Subcutaneous adipose tissue (tissue), 4 donors: ENCODE data around the gene CASP7. TPM values are rescaled to one million over a fixed set of nuclear protein-coding genes. Genes with fewer than 3 reads are reported as not detected.

Experiments
- total RNA-seq, 4 donors: library from RNA; depleted of rRNA; stranded (reverse); fragments of >200 nt; gene quantifications; one replicate each; pipeline ENCODE4 v1.1.0, GENCODE V29; 2016
- TF ChIP-seq, protein P1 (sequence below): fragments of 450-650 bp; IDR thresholded peaks from one replicate; pipeline ENCODE4 v1.5.1; 2016; ENCODE audit warnings: low read depth, mild to moderate bottlenecking, control low read depth, antibody characterized with exemption, moderate library complexity

Gene CASP7
- total RNA-seq = 10 to 100 TPM; 18.5 to 27.4 (median 20.7) TPM

DNA sequence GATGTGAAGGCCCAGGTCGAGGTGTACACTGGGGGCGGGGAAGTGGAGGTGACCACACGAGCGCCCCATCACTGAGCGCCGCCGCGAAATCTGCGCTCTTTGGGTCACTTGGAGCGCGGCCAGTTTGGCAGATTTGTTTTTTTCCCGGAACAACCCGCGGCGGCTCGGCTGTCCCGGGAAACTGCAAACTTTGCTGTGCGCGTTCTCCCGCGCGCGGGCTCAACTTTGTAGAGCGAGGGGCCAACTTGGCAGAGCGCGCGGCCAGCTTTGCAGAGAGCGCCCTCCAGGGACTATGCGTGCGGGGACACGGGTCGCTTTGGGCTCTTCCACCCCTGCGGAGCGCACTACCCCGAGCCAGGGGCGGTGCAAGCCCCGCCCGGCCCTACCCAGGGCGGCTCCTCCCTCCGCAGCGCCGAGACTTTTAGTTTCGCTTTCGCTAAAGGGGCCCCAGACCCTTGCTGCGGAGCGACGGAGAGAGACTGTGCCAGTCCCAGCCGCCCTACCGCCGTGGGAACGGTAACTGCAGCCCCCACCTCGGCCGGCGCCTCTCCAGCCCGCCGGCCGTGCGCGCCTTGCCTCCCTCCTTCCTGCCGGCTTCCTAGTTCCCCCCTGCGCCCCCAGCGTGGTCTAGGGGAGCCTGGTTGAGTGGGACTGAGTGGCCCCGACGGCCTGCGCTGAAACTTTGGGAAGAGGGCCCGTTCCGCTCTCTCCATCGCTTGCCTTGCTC, at the start of gene CASP7:
Gene CASP7, plus strand, starts transcription at position 450 of the 727 bp plus-strand sequence. CDS start 17,582 bp downstream, outside the sequence.
- TF ChIP-seq, protein P1, sequence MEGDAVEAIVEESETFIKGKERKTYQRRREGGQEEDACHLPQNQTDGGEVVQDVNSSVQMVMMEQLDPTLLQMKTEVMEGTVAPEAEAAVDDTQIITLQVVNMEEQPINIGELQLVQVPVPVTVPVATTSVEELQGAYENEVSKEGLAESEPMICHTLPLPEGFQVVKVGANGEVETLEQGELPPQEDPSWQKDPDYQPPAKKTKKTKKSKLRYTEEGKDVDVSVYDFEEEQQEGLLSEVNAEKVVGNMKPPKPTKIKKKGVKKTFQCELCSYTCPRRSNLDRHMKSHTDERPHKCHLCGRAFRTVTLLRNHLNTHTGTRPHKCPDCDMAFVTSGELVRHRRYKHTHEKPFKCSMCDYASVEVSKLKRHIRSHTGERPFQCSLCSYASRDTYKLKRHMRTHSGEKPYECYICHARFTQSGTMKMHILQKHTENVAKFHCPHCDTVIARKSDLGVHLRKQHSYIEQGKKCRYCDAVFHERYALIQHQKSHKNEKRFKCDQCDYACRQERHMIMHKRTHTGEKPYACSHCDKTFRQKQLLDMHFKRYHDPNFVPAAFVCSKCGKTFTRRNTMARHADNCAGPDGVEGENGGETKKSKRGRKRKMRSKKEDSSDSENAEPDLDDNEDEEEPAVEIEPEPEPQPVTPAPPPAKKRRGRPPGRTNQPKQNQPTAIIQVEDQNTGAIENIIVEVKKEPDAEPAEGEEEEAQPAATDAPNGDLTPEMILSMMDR = no peak

DNA sequence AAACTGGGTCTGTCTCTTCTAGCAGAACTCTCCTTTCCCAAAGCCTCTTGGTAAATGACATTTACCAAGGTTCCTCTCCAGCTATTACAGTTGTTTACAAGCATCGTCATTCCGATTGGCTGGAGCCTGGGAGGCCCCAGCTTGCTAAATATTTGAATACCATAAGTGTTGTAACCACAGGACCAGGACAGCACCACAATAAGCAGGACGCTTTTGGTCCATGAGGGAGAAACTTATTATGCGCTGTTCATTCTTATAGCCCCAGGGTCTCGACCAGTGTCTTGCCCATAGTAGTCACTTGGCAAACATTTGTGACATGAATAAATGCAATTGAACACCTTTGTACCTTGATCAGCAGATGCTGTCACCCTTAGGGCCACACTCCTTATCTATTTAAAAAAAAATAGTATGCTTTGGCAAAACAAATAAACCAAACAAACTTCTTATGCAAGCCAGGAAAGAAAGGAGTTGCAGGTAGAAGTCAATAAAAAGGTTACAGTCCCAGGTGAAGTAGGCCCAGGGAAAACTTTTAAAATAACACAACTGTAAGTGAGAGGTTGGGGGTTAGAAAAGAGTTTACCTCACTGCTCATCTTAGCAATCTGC, 48.7 kb upstream of the CASP7 start:
- TF ChIP-seq, protein P1 = no peak

DNA sequence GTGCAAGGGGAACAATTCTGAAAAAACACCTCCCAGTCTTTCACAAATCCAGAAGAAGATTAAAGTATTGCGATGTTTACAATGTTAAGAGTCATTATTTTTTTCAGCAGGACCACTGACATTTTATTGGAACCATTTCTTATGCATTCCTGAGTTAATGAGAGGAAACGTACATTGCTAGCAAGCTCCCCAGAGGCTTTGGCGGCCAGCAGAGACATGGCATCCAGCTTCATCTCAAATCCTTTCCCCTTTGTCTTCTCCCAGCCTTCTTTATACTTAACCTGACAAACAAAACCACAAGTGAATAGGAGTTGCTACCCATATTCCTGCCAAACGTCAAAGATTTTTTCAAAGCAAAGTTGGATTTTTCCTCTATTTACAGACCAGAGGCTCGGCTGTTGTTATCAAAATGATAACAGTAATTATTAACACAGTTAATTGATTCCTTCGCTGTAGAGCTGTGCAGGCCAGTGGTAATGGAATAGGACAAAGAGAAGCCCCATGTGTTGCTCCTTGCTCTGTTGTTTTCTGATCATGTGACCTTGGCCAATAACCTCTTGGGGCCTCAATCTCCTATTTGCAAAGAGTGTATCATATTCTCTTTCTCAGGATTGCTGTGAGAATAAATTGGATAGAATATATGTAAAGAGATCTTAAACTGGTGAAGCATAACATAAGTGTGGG, 47.9 kb upstream of the CASP7 start:
- TF ChIP-seq, protein P1 = no peak

DNA sequence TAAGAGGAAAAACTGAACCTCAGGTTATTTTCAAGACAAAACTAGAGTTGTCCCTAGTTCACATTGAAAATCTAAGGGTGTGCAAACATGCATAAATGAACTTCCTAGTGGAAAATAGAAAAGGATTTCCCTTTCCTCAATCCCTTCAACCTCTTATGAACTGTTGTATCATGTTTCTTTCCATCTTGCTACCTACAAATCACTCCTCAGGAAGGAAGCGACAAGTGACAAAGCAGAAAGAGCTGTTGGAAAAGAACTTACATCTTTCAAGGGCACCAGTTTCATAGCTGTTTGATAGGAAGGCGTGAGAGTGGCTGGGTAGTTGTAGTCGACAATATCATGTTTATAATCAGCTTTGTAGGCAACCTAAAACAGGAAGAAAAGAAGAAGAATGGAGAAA, 39.7 kb upstream of the CASP7 start:
- TF ChIP-seq, protein P1 = no peak

DNA sequence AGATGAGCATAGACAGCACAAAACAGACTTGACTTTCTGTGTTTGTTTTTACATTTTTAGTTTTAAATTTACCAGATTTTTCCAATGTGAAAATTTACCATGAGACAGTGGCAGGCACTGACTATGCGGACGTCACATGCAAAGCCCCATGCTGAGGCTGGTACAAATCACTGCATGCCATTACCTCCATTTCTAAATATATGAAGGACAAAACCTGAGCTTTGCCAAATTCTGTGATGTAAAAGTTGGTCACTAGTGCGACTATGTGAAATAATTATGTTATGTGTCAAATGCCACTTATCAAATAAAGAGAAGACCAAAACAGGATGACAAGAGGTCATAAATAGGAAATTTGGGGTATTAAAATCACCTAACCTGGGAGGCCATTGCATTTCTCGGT, 38.0 kb upstream of the CASP7 start:
- TF ChIP-seq, protein P1 = no peak

DNA sequence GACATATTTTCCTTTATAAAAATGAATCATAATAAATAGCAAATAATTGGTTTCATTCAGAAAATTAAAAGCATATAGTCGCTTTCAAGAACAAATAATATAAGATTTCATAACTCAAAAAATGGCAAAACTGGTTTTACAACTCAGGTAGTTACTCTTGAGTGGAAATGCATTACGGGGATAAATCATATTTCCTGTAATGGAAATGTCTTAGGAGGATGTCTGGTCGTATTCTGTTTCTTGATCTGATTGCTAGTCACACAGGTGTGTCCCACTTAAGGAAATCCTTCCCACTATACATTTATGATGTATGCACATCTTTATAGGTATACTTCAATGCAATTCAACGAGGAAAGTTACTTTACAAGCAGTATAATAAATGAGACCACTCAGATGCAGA, 36.5 kb upstream of the CASP7 start:
- TF ChIP-seq, protein P1 = no peak
